Stomach (tissue), 9 donors: ENCODE data around the gene CLIC5. TPM values are rescaled to one million over a fixed set of nuclear protein-coding genes. Genes with fewer than 3 reads are reported as not detected.

Source experiments
- DNase-seq, 2 donors: peaks; one replicate each; pipeline versions ENCODE4 v3.0.0 to v3.0.0-alpha.2; 2013 to 2019
- H3K27ac ChIP-seq, 5 donors: fragments of 200-600 bp in 4 of 5; sonication (generic) in 4 of 5; one replicate each; pipeline ENCODE4 v1.5.1; 2013 to 2019; ENCODE audit warnings: mild to moderate bottlenecking in 1 of 5, moderate library complexity in 1 of 5
- H3K27me3 ChIP-seq, 3 donors: fragments of 200-600 bp; sonication (generic); one replicate each; pipeline ENCODE4 v1.5.1; 2017 to 2019; ENCODE audit warnings: mixed run types in 1 of 3
- H3K36me3 ChIP-seq, 4 donors: fragments of 200-600 bp; sonication (generic); 1 replicate in 3 of 4; 2 replicates in 1 of 4; pipeline ENCODE4 v1.5.1; 2016 to 2019
- H3K4me1 ChIP-seq, 4 donors: fragments of 200-600 bp; sonication (generic); one replicate each; pipeline ENCODE4 v1.5.1; 2016 to 2019
- H3K4me3 ChIP-seq, 4 donors: fragments of 200-600 bp; sonication (generic) in 3 of 4; one replicate each; pipeline ENCODE4 v1.5.1; 2016 to 2019; ENCODE audit warnings: mild to moderate bottlenecking in 1 of 4
- H3K9me3 ChIP-seq, 4 donors: fragments of 200-600 bp; sonication (generic); one replicate each; pipeline ENCODE4 v1.5.1; 2016 to 2019
- CTCF ChIP-seq, 7 experiments: fragments of 450-650 bp in 4 of 7; fragments of 200-600 bp in 3 of 7; sonication (generic) in 3 of 7; IDR thresholded peaks; one replicate each; pipeline ENCODE4 v1.5.1; 2016 to 2019; ENCODE audit warnings: antibody characterized with exemption in 7 of 7, control low read depth in 2 of 7, mild to moderate bottlenecking in 1 of 7
- EP300 ChIP-seq: sonication (generic); formaldehyde crosslinking; IDR thresholded peaks from one replicate; pipeline ENCODE4 v1.6.1; 2017; ENCODE audit warnings: antibody characterized with exemption
- POLR2A ChIP-seq, 4 donors: fragments of 450-650 bp; IDR thresholded peaks; one replicate each; pipeline ENCODE4 v1.6.1; 2016; ENCODE audit warnings: antibody characterized with exemption in 4 of 4, control low read depth in 2 of 4, mild to moderate bottlenecking in 1 of 4, moderate library complexity in 1 of 4
- POLR2AphosphoS5 ChIP-seq, 3 donors: sonication (generic); formaldehyde crosslinking; IDR thresholded peaks; one replicate each; pipeline ENCODE4 v1.6.1; 2016; ENCODE audit warnings: antibody characterized with exemption in 3 of 3
- WGBS, 5 donors: extraction: QIAGEN DNeasy Blood & Tissue Kit in 3 of 5; methylation state at CpG; one replicate each; pipeline versions ENCODE4 v1.1.5 to v1.1.7; 2013 to 2018; 5-methylcytosine and 5-hydroxymethylcytosine counted together
- intact Hi-C: fragments of 100-400 bp; cut with DNase I; formaldehyde crosslinking; loops from one replicate; pipeline ENCODE4 v1.15.1; 2023; ENCODE audit warnings: low total_unique reads
- polyA plus RNA-seq, 3 donors: library from polyadenylated mRNA; stranded (reverse); fragments of 200-250 nt; gene quantifications; one replicate each; pipeline ENCODE4 v1.2.3, GENCODE V29; 2013
- total RNA-seq, 5 donors: library from RNA; depleted of rRNA; stranded (reverse); fragments of >200 nt; gene quantifications; one replicate each; pipeline versions ENCODE4 v1.1.0 to v1.2.3, GENCODE V29; 2014 to 2016
- donor health status: healthy with polysubstance abuse.
- donor health status: Bipolar disorder and iron deficiency.
- donor health status: healthy.

Gene CLIC5
- total and polyA plus RNA-seq, 8 donors = 0.19 to 30.4 (median 2.0) TPM; not detected in 1

- TF ChIP-seq CTCF (IDR thresholded peaks at IDR 0.05) = no peak
- no peak overlapping the region for H3K27ac ChIP-seq
- H3K4me3 ChIP-seq = no peak overlapping the region
- H3K4me1 ChIP-seq = no peaks in the 10 kb centered on the region
- no peaks in the 10 kb centered on the region for H3K27me3 ChIP-seq
- no peak for DNase-seq
- 83 to 93% (median 85%) methylated on average over 5 of the region's 5 CpGs for WGBS, 5 donors
- intact Hi-C loops = no loop called here
- no peaks in the 10 kb centered on the region for H3K9me3 ChIP-seq
- H3K36me3 ChIP-seq = no peaks in the 10 kb centered on the region
These were observed 99.0 kb downstream of the CLIC5 start for GRCh38 chr6:45916692-45917091.

DNA sequence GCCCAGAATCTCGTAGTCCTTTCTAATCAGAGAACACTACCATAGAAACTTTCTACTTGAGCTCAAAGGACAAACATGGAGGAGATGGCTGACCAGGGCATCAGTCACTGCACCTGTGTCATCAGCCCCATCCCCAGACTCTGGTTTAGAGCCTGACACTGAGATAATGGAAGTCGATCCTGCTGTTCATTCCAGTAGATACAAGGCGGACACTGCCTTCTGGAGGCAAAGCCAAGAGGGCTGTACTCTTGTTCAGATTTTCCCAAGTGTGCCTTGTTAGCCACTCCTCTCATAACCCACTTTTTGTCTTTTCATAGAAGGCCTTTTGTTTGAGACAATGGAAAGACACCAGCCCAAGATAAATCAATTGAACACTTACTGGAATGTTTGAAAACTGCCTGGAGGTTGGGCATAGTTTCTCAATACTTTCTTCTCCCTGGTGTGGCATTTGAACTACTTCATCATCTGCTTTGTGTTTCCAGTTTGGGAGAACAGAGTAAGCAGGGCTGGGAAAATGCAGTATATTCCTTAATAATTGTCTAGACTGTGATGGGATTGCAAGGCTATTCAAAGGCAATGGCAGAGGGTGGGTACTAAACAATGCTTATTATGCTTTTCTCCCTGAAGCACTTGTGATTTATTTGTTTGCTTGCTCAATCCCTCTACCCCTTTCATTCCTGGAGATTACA is 99.7 kb downstream of the CLIC5 start:
- Histone ChIP-seq H3K9me3 (no peaks in the 10 kb centered on the region), H3K27ac (no peak overlapping the region), H3K36me3 (no peaks in the 10 kb centered on the region), H3K4me1 (no peaks in the 10 kb centered on the region), H3K27me3 (no peaks in the 10 kb centered on the region), H3K4me3 (no peak overlapping the region)
- 92 to 97% (median 96%) methylated on average over 3 of the region's 3 CpGs for WGBS, 5 donors
- intact Hi-C loops = no loop called here
- TF ChIP-seq POLR2AphosphoS5 (IDR thresholded peaks at IDR 0.05) (no peak), EP300 (no peak), POLR2A (IDR thresholded peaks at IDR 0.05) (no peak), CTCF (IDR thresholded peaks at IDR 0.05) (no peak)
- DNase-seq = no peak

GRCh38 chr6:45911691-45912090 is 104.0 kb downstream of the CLIC5 start:
- Histone ChIP-seq H3K27me3 (no peaks in the 10 kb centered on the region), H3K36me3 (no peaks in the 10 kb centered on the region), H3K4me1 (no peaks in the 10 kb centered on the region), H3K4me3 (no peak overlapping the region), H3K9me3 (no peaks in the 10 kb centered on the region), H3K27ac (no peak overlapping the region)
- intact Hi-C loops = no loop called here
- WGBS, 5 donors = 87 to 94% (median 90%) methylated on average over 7 of the region's 7 CpGs
- DNase-seq = no peak
- TF ChIP-seq POLR2A (IDR thresholded peaks at IDR 0.05) (no peak), POLR2AphosphoS5 (IDR thresholded peaks at IDR 0.05) (no peak), EP300 (no peak), CTCF (IDR thresholded peaks at IDR 0.05) (no peak)

DNA sequence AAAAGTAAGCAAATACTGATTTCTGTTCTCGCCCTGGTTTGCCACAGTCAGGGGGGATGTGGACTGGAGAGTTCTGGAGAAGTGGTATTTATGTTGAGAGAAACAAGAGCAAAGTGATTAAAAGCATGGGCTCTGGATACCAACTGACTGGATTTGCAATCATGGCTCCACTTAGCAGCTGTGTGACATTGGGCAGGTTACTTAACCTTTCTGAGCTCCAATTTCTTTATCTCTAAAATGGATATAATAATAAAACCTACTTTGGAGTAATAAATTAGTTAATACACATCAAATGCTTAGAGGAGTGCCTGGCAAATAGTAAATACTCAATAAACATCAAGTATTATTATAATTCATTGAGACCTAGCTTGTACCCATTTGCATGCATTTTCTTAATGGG is 111.7 kb downstream of the CLIC5 start:
- WGBS, 5 donors = 75 to 89% (median 84%) methylated on average over 1 of the region's 1 CpG
- no peak for DNase-seq
- intact Hi-C loops = no loop called here
- Histone ChIP-seq H3K27ac (no peak overlapping the region), H3K4me1 (no peaks in the 10 kb centered on the region), H3K4me3 (no peak overlapping the region), H3K9me3 (no peaks in the 10 kb centered on the region), H3K27me3 (no peaks in the 10 kb centered on the region), H3K36me3 (no peaks in the 10 kb centered on the region)
- TF ChIP-seq POLR2A (IDR thresholded peaks at IDR 0.05) (no peak), EP300 (no peak), CTCF (IDR thresholded peaks at IDR 0.05) (no peak), POLR2AphosphoS5 (IDR thresholded peaks at IDR 0.05) (no peak)
